Fibroblast of the conjunctiva (primary cell): ENCODE measurements around the gene TXNDC12.

Source experiments
- DNase-seq: peaks from one replicate; pipeline ENCODE4 v3.0.0-alpha.2; 2010; ENCODE audit warnings: low read depth

The TXNDC12 gene

DNA sequence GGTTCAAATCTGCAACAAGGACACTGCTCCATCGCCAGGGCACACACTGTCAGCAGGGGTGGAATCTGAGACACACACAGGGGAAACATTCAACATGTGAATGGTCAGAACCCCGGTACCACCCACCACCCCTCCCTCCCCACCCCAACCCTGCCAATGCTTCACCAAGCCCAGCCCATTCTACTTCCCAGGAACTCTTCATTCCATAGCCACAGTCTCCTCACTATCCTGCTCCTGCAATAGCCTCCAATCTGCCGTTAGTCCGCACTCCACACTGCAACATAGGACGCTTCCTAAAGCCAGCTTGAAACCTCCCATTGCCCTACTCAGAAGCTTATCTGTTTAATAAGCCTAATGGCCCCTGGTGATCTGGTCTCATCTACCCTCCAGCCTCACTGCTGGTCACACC lies 57.0 kb downstream of the TXNDC12 start:
- no peak for DNase-seq

DNA sequence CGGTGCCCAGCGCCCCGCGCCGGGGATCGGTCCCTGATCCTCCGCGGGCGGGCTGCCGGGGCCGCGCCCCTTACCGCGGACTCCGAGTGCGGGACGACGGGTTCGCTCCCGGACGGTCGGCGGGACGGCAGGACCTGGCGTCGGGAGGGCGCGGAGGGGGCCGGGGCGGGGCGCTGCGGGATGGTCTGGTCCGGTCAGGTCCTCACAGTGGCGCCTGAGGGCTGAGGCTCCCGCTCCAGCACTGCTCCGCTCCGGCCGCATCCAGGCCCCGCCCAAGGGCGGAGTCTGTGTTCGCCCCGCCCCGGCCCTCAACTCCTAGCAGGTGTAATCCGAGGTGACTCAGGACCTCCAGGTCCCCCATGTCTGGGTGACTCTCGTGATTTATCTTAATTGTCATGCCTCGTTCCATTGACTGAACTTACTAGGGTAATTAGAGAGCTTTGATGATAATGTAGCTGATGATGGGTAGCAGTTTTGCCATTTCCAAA lies 64.5 kb downstream of the TXNDC12 start, which contains the start of gene RAB3B:
RAB3B (minus strand) TSS at position 223 of the 488 bp plus-strand sequence. CDS start 13,583 bp downstream, outside the sequence.
- DNase-seq: peak; percentile 18

DNA sequence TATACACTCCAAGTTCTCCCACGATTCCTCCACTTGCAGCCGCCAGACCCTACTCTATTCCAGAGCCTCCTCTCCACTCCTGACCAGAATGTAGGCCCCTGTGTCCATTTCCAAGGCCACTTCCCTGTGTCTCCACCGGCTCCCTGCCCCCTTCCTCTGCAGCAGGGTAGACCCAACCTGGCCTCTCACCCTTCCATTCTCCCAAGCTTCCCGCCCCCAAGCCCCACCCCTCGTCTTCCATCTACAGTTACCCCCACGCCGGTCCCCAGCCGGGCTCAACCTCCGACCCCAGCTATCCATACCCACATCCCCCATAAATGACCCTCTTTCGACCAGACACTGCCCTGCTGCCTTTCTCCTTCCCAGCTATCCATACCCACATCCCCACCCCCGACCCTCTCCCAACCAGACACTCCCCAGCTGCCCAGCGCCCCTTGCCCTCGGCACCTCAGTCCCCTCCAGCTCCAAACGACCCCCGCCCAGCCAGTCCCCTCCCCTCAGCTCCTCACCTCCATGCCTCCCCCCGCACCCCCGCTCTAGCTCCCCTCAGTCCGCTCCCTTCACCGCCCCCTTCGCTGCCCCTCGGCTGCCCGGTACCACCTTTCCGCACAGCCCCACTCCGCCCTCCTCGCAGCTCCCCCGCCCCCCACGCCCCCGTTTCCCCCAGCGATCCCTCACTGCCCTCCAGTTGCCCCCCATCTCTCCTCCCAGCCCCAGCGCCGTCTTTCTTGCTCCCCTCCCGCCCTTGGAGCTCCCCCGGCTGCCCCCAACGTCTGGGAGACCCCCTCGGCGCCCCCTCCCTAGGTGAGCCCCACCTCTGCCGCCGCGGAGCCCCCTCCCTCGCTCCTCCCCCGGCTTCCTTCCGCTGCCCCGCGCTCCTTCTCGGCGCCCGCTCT lies 65.2 kb downstream of the TXNDC12 start:
- no peak for DNase-seq

DNA sequence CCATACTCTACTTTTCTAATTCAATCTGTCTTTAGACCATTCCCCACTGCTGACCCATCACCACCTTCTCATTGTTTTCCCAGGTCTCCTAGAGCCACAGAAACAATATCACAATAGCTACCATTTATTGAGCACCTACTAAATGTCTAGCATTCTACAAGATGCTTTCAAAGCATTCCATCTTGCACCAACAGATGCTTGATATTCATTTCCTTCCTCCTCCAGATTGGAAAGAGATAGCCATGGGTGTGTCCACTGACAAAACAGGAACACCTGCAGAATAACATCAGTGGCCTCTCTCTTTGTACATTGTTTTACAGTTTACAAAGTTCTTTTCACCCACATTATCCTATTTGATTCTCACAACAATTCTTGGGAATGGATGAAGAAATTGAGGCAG lies 66.7 kb downstream of the TXNDC12 start:
- no peak for DNase-seq

DNA sequence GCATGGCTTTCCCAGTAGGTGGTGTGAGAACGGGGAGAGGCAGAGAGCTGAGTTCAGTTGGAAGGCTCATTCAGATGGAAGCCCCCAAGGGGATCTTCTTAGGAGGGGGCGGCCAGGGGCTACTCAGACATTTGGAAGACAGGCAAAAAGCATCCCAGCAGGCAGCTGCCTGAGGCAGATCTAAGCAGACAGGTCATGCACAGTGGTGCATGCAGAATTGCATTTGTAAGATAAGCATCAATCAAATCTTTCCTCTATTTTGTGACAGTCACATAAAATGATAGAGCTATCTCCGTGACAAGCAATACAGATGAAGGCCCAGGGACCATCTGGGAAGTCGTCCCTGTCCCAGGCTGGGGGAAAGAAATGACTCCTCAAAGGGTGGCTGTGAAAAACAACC lies 68.3 kb downstream of the TXNDC12 start:
- DNase-seq: no peak

DNA sequence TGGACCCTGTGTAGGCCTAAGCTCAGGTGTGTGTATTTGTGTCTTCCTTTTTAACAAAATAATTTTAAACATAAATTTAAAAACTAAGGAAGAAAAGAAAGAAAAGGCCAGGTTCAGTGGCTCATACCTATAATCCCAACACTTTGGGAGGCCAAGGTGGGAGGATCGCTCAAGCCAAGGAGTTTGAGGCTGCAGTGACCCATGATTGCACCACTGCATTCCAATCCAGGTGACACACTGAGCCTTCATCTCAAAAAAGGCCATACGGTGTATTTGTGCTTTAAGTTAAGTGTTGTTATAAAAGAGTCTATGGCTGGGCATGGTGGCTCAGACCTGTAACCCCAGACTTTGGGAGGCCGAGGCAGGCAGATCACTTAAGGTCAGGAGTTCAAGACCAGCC lies 72.8 kb downstream of the TXNDC12 start:
- no peak for DNase-seq

DNA sequence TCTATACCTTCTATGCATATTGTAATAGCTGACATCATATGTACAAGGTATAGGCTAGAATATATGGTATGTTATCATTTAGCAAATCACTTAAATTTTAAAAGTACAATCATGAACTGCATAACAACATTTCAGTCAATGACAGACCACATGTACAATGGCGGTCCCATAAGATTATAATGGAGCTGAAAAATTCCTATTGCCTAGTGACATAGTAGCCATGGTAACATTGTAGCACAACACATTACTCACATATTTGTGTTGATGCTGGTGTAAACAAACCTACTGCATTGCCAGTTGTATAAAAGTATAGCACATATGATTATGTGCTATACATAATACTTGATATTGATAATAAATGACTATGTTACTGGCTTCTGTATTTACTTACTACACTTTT lies 73.4 kb downstream of the TXNDC12 start:
- no peak for DNase-seq

DNA sequence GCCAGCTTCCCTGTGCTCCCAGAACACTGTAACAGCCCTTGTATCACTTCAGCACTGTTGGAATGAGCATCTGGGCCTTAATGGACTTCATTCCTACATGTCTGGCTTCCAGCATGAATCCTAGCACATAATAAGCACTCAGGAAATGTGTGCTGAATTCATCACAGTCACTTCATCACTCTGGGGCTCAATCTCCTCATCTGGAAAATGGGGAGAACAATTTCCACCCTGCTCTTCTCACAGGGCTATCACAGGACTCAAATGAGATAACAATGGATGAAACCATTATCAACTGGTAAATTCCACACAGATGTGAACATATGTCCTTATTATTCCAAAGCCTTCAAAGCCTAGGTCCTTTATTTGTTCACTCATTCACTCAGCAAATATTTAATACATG lies 76.9 kb downstream of the TXNDC12 start:
- no peak for DNase-seq

DNA sequence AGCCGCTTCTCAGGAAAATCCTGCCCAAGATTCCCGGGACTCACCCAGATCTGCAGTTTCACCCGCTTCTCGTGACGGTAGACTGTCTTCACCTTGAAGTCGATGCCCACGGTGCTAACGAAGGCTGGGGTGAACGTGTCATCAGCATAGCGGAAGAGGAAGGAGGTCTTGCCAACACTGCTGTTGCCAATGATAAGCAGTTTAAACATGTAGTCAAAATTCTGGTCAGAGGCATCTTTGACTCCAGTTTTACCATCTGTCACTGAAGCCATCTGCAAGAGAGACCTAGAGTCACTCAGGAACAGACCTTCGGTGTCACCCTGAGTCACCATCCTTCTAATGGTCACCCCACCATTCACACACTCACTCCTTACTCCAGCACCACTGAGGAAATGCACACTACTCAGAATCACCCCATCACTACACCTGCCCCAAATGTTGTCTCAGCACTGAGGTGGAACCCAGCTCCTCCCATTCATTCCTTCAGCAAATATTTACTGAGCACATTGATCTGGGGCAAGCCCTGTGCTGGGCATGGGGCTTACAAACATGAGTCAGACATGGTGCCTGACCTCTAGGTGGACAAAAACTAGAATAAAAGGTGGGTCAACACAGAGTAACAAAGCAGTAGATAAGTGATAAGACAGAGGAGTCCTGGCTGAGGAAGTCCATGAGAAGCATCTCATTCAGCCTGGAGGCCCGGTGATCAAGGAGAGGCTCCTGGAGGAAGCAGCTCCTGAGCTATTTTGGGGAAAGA lies 78.0 kb downstream of the TXNDC12 start:
- DNase-seq: no peak

DNA sequence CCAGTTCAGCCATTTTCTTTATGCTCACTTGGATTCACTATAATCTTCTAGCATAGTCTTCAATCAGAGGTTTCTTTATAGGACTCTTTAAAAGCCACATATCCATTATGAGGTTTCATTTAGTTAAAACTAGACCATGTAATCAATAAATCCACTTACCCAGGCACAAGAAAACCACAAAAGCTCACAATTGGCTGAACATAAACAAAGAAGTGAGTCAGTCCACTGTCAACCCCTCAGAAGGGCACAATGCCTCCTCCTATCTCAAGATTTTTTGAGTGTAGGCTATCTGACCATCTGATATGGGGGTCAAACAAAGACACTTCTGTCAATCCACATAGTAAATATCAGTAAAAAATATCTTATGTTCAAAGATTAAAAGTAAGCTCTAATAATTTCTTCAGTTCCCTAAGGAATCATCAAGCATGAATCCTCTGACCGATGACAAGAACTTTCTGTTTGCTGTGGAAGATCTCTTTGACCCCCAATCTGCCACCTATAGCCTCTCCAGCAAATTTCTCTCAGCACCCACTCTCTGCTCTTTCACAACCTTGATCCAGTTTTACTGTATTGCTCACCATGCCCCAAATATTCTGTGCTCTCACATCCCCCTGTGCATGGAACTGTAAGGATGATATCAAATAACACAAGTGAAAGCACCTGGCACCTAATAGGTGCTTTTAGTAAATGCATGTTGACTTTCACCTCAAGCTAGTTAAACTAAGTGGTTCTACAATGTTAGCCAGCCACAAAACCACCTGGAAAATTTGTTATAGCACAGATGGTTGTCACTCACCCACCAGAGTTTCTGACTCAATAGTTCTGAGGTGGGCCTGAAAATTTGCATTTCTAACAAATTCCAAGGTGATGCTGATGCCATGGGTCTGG lies 81.2 kb downstream of the TXNDC12 start:
- no peak for DNase-seq
